HCT116 (cell line): Measurements from ENCODE around the gene TMEM11.

Source experiments
- EZH2phosphoT487 ChIP-seq: fragments of 200-600 bp; IDR thresholded peaks from 2 replicates; pipeline ENCODE4 v1.6.1; 2018; ENCODE audit warnings: antibody characterized with exemption, borderline replicate concordance
- POLR2A ChIP-seq: IDR thresholded peaks from 2 replicates; pipeline ENCODE4 v1.7.0; 2011; ENCODE audit warnings: borderline replicate concordance; ENCODE audit not compliant: insufficient read depth, insufficient read length; ENCODE audit errors: extremely low read depth
- POLR2AphosphoS5 ChIP-seq: IDR thresholded peaks from 2 replicates; pipeline ENCODE4 v1.6.1; 2011; ENCODE audit warnings: mild to moderate bottlenecking, low read depth, low read length, moderate library complexity
- RAD21 ChIP-seq: IDR thresholded peaks from 2 replicates; pipeline ENCODE4 v1.6.1; 2012; ENCODE audit warnings: low read depth, mild to moderate bottlenecking
- SIN3A ChIP-seq: IDR thresholded peaks from 2 replicates; pipeline ENCODE4 v1.6.1; 2012; ENCODE audit warnings: low read depth
- SRF ChIP-seq: IDR thresholded peaks from 2 replicates; pipeline ENCODE4 v1.6.1; 2012; ENCODE audit warnings: low read depth
- ZFX ChIP-seq: fragments of 450-650 bp; IDR thresholded peaks from 2 replicates; pipeline ENCODE4 v1.6.1; 2017
- ZNF274 ChIP-seq: fragments of 200-500 bp; sonication (Bioruptor generic); IDR thresholded peaks from 2 replicates; pipeline ENCODE4 v1.6.1; 2014; ENCODE audit warnings: mild to moderate bottlenecking, low read depth, low read length, inconsistent platforms
- TF ChIP-seq, protein P1 (sequence below), 3 experiments: fragments of 200-600 bp in 1 of 3; sonication (generic) in 1 of 3; IDR thresholded peaks in 2 of 3; conservative IDR thresholded peaks in 1 of 3; 2 replicates each; pipeline ENCODE4 v1.5.1; 2012 to 2017; ENCODE audit warnings: low read depth in 2 of 3, low read length in 2 of 3, antibody characterized with exemption in 1 of 3, borderline replicate concordance in 1 of 3, control low read depth in 1 of 3, mild to moderate bottlenecking in 1 of 3, mixed read lengths in 1 of 3, mixed run types in 1 of 3, moderate library complexity in 1 of 3; ENCODE audit not compliant: insufficient read depth in 1 of 3
- TF ChIP-seq, protein P2 (sequence below): IDR thresholded peaks from 2 replicates; pipeline ENCODE4 v1.6.1; 2012
- TF ChIP-seq, protein P3 (sequence below): IDR thresholded peaks from 2 replicates; pipeline ENCODE4 v1.6.1; 2011; ENCODE audit warnings: mild to moderate bottlenecking, low read length, moderate library complexity; ENCODE audit not compliant: insufficient replicate concordance; ENCODE audit errors: extremely low read depth
- TF ChIP-seq, protein P4 (sequence below): IDR thresholded peaks from 2 replicates; pipeline ENCODE4 v1.6.1; 2012; ENCODE audit warnings: low read depth

DNA sequence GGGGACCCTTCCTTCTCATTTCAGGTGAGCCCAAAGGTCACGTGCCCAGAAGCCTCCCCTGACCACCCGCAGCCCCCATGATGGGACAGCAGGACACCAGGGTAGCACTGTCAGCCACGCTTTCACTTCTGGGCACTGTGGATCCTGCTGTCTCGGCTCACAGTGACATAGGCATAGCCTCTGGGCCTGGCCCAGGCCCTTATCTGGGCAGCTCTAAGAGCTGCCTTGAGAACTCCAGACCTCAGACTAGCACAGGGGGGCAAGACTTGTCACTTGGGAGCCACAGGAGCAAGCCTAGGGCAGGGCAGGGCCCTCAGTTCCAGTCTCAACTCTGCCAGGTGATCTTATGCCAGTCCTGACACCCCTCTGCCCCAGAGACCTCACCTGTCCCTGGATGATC is 34.5 kb upstream of the TMEM11 start:
- TF ChIP-seq, protein P1, sequence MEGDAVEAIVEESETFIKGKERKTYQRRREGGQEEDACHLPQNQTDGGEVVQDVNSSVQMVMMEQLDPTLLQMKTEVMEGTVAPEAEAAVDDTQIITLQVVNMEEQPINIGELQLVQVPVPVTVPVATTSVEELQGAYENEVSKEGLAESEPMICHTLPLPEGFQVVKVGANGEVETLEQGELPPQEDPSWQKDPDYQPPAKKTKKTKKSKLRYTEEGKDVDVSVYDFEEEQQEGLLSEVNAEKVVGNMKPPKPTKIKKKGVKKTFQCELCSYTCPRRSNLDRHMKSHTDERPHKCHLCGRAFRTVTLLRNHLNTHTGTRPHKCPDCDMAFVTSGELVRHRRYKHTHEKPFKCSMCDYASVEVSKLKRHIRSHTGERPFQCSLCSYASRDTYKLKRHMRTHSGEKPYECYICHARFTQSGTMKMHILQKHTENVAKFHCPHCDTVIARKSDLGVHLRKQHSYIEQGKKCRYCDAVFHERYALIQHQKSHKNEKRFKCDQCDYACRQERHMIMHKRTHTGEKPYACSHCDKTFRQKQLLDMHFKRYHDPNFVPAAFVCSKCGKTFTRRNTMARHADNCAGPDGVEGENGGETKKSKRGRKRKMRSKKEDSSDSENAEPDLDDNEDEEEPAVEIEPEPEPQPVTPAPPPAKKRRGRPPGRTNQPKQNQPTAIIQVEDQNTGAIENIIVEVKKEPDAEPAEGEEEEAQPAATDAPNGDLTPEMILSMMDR (IDR thresholded peaks at IDR 0.05 in 2 of 3, conservative IDR thresholded peaks at IDR 0.05 in 1 of 3; ENCODE audit: borderline replicate concordance in 1 of 3, insufficient read depth in 1 of 3, low read depth in 2 of 3, low read length in 2 of 3) = no peak
- TF ChIP-seq ZNF274 = no peak
- no peak for TF ChIP-seq RAD21
- TF ChIP-seq POLR2AphosphoS5 = no peak
- no peak for TF ChIP-seq POLR2A
- TF ChIP-seq SIN3A = no peak
- TF ChIP-seq, protein P2, sequence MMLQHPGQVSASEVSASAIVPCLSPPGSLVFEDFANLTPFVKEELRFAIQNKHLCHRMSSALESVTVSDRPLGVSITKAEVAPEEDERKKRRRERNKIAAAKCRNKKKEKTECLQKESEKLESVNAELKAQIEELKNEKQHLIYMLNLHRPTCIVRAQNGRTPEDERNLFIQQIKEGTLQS = no peak
- TF ChIP-seq, protein P3, sequence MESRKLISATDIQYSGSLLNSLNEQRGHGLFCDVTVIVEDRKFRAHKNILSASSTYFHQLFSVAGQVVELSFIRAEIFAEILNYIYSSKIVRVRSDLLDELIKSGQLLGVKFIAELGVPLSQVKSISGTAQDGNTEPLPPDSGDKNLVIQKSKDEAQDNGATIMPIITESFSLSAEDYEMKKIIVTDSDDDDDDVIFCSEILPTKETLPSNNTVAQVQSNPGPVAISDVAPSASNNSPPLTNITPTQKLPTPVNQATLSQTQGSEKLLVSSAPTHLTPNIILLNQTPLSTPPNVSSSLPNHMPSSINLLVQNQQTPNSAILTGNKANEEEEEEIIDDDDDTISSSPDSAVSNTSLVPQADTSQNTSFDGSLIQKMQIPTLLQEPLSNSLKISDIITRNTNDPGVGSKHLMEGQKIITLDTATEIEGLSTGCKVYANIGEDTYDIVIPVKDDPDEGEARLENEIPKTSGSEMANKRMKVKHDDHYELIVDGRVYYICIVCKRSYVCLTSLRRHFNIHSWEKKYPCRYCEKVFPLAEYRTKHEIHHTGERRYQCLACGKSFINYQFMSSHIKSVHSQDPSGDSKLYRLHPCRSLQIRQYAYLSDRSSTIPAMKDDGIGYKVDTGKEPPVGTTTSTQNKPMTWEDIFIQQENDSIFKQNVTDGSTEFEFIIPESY = no peak
- no peak for TF ChIP-seq EZH2phosphoT487
- no peak for TF ChIP-seq SRF
- TF ChIP-seq, protein P4, sequence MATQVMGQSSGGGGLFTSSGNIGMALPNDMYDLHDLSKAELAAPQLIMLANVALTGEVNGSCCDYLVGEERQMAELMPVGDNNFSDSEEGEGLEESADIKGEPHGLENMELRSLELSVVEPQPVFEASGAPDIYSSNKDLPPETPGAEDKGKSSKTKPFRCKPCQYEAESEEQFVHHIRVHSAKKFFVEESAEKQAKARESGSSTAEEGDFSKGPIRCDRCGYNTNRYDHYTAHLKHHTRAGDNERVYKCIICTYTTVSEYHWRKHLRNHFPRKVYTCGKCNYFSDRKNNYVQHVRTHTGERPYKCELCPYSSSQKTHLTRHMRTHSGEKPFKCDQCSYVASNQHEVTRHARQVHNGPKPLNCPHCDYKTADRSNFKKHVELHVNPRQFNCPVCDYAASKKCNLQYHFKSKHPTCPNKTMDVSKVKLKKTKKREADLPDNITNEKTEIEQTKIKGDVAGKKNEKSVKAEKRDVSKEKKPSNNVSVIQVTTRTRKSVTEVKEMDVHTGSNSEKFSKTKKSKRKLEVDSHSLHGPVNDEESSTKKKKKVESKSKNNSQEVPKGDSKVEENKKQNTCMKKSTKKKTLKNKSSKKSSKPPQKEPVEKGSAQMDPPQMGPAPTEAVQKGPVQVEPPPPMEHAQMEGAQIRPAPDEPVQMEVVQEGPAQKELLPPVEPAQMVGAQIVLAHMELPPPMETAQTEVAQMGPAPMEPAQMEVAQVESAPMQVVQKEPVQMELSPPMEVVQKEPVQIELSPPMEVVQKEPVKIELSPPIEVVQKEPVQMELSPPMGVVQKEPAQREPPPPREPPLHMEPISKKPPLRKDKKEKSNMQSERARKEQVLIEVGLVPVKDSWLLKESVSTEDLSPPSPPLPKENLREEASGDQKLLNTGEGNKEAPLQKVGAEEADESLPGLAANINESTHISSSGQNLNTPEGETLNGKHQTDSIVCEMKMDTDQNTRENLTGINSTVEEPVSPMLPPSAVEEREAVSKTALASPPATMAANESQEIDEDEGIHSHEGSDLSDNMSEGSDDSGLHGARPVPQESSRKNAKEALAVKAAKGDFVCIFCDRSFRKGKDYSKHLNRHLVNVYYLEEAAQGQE = no peak
- TF ChIP-seq ZFX = no peak
